GM10248 (cell line): ENCODE measurements around the gene GAPVD1.
A peak's percentile ranks its signal among the peaks of the same experiment; 100 is the strongest.
"Not testable (repeated sequence)": the region's sequence is repeated elsewhere in the genome, so short reads cannot be mapped to it uniquely, and the experiment has no call there.

ENCODE experiments used
- CTCF ChIA-PET: fragments of 300-600 bp; sonication (Branson Sonifier 250); formaldehyde crosslinking; extraction: SDS; loops from one replicate; lab custom pipeline; 2021; ENCODE audit warnings: antibody characterized with exemption; lab: Yijun Ruan, JAX
- POLR2A ChIA-PET: fragments of 350-650 bp; sonication (Branson Sonifier 250); formaldehyde crosslinking; extraction: SDS; loops from one replicate; lab custom pipeline; 2020; ENCODE audit warnings: antibody characterized with exemption; lab: Yijun Ruan, JAX
- DNase-seq: peaks from one replicate; pipeline ENCODE4 v3.0.0; 2012; ENCODE audit errors: extremely low spot score
- TF ChIP-seq, protein P1 (sequence below): IDR thresholded peaks from 2 replicates; pipeline ENCODE4 v1.5.1; 2012; ENCODE audit warnings: mild to moderate bottlenecking, low read depth; ENCODE audit errors: extremely low read depth, missing control alignments, control extremely low read depth

GAPVD1 gene

DNA sequence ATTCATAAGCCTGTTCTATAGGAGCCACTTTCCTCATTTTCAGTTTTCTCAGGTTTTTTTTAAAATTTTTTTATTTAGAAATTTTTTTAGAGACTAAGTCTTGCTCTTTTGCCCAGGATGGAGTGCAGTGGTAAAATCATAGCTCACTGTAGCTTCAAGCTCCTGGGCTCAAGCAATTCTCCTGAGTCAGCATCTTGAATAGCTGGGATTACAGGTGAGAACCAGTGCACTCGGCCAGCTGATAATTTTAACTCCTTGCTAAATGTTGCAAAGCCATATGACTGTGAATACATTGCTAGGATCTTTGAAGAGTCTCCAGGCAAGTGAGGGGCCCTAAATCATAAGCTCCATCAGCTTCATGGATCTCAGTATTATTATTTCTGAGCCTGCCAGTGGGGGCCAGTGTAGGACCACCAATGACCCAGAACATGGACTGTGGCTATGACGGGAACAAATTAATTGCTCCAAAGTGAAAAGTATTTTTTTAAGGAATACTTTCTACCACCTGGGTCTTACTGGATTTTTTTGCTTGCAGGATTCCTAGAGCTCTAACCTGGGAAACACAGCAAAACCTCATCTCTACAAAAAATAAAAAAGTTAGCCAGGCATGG is 5.7 kb upstream of the GAPVD1 start:
- POLR2A ChIA-PET: interaction anchor here (1.7 kb wide), 1 partner anchor 14 kb away, joined by 9 read pairs; no protein-coding TSS in a partner anchor
- CTCF ChIA-PET: interaction anchor here (0.9 to 3.1 kb wide), 14 partner anchors 11 to 1235 kb away, joined by 3 to 17 read pairs (median 4); partner anchors contain the start of genes HSPA5, NR6A1 and WDR38
- DNase-seq: no peak
- TF ChIP-seq, protein P1, sequence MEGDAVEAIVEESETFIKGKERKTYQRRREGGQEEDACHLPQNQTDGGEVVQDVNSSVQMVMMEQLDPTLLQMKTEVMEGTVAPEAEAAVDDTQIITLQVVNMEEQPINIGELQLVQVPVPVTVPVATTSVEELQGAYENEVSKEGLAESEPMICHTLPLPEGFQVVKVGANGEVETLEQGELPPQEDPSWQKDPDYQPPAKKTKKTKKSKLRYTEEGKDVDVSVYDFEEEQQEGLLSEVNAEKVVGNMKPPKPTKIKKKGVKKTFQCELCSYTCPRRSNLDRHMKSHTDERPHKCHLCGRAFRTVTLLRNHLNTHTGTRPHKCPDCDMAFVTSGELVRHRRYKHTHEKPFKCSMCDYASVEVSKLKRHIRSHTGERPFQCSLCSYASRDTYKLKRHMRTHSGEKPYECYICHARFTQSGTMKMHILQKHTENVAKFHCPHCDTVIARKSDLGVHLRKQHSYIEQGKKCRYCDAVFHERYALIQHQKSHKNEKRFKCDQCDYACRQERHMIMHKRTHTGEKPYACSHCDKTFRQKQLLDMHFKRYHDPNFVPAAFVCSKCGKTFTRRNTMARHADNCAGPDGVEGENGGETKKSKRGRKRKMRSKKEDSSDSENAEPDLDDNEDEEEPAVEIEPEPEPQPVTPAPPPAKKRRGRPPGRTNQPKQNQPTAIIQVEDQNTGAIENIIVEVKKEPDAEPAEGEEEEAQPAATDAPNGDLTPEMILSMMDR: peak; percentile 46

DNA sequence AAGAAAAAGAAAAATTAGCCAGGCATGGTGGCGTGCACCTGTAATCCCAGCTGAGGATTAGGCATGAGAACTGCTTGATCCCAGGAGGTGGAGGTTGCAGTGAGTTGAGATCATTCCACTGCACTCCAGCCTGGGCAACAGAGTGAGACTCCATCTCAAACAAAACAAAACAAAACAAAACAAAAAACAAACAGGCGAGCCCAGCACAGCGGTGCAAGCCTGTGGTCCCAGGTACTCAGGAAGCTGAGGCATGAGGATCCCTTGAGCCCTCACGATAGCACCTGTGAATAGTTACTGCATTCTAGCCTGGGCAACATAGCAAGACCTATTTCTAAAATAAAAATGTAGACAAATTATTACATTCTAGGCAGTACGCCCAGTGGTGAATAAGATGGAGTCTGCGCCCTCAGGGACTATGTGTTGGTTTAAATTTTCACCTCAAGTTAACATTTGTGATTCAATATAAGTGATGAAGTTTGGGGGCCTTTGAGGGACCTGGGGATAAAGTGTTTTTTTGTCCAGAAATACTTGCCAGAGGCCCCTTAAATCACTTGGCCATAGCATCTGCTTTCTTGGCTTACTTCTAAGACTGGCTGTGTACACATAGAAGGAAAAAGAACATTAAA is 3.4 kb upstream of the GAPVD1 start:
- CTCF ChIA-PET: no interaction called here
- POLR2A ChIA-PET: interaction anchor here (0.6 to 1.2 kb wide), 2 partner anchors 17 to 21 kb away, joined by 3 read pairs; partner anchors contain the start of gene HSPA5
- no peak for DNase-seq
- TF ChIP-seq, protein P1: no peak

DNA sequence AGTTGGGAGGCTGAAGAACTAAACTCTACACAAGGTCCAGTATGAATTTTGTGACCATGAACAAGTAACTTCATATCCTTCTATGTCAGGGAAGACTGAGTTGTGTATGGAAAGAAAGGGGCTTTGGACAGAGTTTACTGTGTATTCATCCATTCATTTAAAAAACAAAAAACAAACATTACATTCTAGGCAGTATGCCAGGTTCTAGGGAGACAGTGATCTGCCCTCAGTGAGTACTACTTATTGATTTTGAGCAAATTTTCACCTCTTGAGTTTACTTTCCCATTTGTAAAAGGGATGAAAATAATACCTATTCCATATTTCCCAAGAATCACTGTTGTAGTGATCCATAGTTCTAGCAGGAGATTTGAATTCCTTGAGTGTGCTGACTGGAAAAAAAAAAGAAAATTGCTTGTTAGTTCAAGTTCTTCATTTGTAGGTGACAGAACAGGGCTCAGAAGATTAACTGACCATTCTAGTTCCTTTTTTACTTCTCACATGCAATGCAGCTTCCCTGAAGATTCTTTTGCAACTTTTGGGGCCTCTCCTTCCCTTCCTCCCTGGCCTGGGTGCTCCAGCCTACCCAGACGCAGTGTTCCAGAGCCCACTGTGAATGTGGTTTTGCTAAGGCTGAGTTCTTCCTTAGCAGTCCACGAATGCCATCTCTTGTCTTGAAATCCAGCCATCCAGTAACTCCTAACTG is 2.6 kb upstream of the GAPVD1 start:
- no peak for DNase-seq
- TF ChIP-seq, protein P1: no peak
- CTCF ChIA-PET: no interaction called here
- POLR2A ChIA-PET: interaction anchor here (3.4 kb wide), 1 partner anchor 18 kb away, joined by 24 read pairs; the partner anchor contains the start of gene HSPA5

DNA sequence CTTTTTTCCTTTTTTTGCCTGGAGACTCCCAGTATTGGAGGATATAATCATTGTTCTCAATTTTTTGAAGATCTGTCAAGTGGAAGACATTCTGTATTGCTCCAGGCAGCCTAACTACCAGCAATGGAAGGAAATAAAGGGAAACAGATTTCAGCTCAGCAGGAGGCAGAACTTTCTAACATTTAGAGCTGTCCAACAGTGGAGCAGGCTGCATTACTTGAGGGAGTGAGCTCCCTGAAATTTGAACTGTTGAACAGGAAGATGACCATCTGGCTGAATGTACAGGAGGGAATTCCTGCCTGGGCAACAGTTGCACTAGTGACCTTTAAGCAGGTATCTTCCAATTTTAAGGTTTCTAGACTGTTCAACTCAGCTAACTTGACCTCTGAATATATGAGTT is 1.1 kb upstream of the GAPVD1 start:
- POLR2A ChIA-PET: interaction anchor here (0.6 to 3.4 kb wide), 2 partner anchors 19 to 202 kb away, joined by 4 to 24 read pairs; partner anchors contain the start of gene HSPA5
- TF ChIP-seq, protein P1: no peak
- CTCF ChIA-PET: interaction anchor here (1.1 to 2.2 kb wide), 5 partner anchors 8 to 18 kb away, joined by 3 to 17 read pairs (median 4); partner anchors contain the start of gene HSPA5
- DNase-seq: no peak

DNA sequence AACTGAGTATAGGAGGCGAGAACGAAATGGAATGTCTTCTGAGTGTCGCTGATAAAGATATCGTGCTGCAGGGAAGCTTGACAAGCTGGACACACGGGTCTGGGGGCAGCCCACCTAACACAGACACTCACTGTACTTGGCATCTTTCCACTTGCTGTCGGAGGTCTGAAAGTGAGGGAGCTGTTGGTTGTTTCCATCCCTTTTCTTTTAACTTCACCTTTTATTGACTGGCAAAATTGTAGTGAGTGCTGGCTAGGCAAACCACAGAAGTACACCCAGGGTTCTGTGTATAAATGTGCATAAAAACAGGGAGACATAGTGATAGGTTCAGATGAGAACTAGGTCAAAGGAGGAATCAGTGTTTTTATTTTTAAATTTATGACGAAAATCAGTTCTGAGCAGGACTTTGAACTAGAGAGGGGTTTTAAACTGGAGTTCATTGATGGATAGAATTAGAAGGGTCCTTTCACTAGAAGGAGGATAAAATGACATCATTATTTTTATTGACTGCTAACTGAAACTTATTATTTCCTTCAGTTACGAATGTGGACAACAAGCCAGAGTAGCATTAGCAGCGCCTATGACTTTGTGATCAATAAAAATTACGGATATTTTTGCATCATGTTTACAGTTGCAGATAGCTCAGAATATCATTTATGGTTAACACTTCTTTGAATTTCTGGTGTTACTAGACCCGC is 817 bp downstream of the GAPVD1 start:
- TF ChIP-seq, protein P1: no peak
- ChIA-PET POLR2A (no interaction called here), CTCF (interaction anchor here (1.2 to 1.9 kb wide), 3 partner anchors 14 to 145 kb away, joined by 3 to 5 read pairs (median 5); no protein-coding TSS in a partner anchor)
- no peak for DNase-seq

DNA sequence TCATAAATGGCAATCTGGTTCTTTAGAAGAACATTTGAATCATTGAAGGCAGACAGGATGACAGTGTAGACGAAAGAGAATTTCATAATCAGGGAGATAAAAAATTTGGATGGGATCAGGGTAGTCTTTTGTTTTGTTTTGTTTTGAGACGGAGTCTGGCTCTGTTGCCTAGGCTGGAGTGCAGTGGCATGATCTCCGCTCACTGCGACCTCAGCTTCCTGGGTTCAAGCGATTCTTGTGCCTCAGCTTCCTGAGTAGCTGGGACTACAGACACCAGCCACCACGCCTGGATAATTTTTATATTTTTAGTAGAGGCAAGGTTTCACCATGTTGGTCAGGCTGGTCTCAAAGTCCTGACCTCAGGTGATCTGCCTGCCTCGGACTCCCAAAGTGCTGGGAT is 2.4 kb downstream of the GAPVD1 start:
- POLR2A ChIA-PET: interaction anchor here (0.6 to 1.4 kb wide), 2 partner anchors 23 to 68 kb away, joined by 3 to 5 read pairs; partner anchors contain the start of gene HSPA5
- DNase-seq: not testable (repeated sequence)
- CTCF ChIA-PET: interaction anchor here (1.2 kb wide), 1 partner anchor 12 kb away, joined by 3 read pairs; no protein-coding TSS in a partner anchor
